AG09309 (cell line): ENCODE results near the gene SCYGR1.
"Not testable (repeated sequence)": the region's sequence is repeated elsewhere in the genome, so short reads cannot be mapped to it uniquely, and the experiment has no call there.

Experiments
- DNase-seq: peaks from one replicate; pipeline ENCODE4 v3.0.0-alpha.2; 2010; ENCODE audit warnings: low read depth
- H3K4me3 ChIP-seq: 2 replicates; pipeline ENCODE4 v1.5.1; 2011; ENCODE audit warnings: mild to moderate bottlenecking, low read depth, low read length, moderate library complexity; ENCODE audit not compliant: control insufficient read depth
- TF ChIP-seq, protein P1 (sequence below): IDR thresholded peaks from 2 replicates; pipeline ENCODE4 v1.5.1; 2011; ENCODE audit warnings: mild to moderate bottlenecking, low read depth, low read length, inconsistent platforms; ENCODE audit not compliant: insufficient read depth, control insufficient read depth; ENCODE audit errors: missing control alignments

Gene SCYGR1

DNA sequence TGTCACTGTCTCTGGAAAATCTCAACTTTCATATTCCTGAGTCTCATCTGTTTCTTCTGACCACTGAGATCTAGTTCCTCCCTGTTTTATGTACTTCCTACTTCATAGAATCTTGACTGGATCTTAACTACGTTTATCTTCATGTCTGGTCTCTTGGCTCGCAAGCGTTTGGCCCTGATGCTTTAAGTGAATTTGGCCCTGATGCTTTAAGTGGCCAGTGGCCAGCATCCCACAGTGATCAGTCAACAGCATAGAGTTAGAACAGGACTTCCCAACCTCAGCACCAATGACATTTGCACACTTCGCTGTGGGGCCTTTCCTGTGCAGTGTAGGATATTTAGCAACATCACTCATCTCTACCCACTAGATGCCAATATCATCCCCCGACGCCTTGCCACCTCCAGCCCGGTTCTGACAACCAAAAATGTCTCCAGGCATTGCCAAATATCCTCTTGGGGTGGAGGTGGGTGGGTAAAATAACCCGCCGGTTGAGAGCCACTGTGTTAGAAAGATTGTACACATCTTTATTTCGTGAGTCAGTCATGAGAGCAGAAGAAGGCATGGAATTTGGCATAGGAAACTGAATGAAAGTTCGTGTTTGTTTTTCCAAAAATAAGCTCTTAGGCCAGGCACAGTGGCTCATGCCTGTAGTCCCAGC, 20.9 kb downstream of the SCYGR1 start:
- DNase-seq: peak; percentile 82
- H3K4me3 ChIP-seq: no peak overlapping the region
- TF ChIP-seq, protein P1, sequence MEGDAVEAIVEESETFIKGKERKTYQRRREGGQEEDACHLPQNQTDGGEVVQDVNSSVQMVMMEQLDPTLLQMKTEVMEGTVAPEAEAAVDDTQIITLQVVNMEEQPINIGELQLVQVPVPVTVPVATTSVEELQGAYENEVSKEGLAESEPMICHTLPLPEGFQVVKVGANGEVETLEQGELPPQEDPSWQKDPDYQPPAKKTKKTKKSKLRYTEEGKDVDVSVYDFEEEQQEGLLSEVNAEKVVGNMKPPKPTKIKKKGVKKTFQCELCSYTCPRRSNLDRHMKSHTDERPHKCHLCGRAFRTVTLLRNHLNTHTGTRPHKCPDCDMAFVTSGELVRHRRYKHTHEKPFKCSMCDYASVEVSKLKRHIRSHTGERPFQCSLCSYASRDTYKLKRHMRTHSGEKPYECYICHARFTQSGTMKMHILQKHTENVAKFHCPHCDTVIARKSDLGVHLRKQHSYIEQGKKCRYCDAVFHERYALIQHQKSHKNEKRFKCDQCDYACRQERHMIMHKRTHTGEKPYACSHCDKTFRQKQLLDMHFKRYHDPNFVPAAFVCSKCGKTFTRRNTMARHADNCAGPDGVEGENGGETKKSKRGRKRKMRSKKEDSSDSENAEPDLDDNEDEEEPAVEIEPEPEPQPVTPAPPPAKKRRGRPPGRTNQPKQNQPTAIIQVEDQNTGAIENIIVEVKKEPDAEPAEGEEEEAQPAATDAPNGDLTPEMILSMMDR: no peak

DNA sequence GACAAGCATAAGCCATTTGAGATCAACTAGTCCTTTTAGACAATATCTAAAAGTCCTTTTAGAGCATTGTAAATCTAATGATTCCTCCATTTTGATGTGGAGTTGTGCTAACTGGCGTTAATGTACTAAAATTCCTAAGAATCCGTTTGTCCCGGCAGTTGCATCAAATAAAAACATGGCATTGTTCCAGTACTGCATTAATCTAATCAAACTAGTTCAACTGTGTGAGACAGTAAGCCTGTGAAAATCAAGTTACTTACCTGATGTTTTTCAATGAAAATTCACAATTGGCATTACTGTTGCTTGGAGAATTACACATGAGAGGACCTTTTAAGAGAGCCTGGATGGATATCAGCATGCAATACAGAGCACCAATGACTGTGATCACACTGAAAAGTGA, 21.9 kb downstream of the SCYGR1 start:
- TF ChIP-seq, protein P1: no peak
- DNase-seq: no peak
- no peak overlapping the region for H3K4me3 ChIP-seq

DNA sequence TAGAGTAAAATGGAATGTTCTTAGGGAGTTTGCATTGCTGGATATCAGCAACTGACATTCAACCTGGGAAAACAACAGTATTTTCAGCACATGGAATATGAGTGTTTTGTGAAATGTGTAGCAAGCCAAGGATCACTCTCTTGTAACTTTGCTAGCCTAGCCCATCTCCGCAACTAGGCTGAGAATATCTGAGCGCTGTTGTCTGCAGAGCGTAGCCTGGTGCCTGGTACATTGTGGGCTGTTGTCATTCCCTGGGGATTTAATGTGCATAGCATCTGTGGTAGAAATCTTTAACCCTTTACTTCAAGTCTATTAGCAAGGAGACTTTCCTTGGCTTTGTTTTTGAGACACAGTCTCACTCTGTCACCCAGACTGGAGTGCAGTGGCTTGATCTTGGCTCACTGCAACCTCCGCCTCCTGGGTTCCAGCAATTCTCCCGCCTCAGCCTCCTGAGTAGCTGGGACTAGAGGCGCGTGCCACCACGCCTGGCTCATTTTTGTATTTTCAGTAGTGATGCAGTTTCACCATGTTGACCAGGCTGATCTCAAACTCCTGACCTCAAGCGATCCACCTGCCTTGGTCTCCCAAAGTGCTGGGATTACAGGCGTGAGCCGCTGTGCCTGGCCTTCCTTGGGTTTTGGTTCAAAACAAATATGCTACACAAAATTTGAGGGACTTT, 23.0 kb downstream of the SCYGR1 start:
- H3K4me3 ChIP-seq, DNase-seq: not testable (repeated sequence)

DNA sequence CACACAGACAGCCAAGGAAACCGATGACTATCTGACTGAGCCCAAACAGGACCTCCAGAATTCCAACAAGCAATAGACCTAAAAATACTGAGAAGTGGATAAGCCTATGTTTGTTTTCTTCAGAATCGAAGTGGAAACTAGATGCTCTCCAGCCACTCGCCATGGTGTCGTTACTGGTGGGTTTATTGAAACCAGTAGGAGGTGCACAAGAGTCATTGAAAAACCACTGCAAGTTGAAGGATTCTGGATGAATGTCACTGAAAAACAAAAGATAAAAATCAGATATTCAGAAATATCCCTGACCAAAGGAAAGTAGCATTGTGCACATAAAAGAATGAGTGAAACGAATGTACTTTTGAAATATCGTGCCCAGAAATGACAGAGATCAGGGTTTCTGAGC, 24.0 kb downstream of the SCYGR1 start:
- TF ChIP-seq, protein P1: peak; percentile 24
- no peak for DNase-seq
- H3K4me3 ChIP-seq: no peak overlapping the region

DNA sequence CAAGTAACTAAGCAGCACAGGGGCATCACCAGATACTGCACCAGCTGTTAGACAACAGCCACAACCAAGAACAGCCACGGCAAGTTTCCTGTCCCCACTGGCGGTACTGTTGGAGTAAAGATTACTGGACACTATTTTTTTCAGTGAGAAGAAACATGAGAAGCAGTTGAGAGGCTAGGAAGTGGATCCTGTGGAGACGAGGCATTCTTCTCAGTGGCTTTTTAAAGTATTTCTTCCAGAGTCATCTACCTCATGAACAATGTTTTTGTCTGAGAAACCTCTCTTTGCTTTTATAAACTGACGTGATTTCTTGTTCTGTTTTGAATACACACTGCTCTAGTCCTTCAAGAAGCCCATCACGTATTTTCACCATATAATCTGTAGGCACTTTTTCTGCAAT, 27.4 kb downstream of the SCYGR1 start:
- DNase-seq: no peak
- H3K4me3 ChIP-seq: no peak overlapping the region
- TF ChIP-seq, protein P1: no peak

DNA sequence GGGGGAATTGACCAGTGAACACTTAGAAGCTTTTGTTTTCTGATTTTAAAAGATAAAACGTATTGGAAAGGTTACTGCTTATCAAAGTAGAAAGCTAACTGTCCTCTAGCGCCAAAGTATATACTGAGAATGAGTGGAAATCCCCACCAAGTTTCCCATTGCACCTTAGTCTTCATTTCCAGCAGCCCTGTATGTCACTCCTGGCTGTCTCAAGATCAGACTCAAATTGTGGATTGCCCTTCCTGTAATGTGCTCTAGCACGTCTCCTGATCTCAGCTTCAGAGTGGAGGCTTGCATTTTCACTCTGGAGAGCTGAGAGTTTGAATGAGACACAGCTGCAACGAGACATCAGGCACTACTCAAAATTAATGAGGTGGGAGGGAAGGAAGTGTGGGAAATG, 36.1 kb downstream of the SCYGR1 start:
- TF ChIP-seq, protein P1: no peak
- H3K4me3 ChIP-seq: no peak overlapping the region
- DNase-seq: no peak

DNA sequence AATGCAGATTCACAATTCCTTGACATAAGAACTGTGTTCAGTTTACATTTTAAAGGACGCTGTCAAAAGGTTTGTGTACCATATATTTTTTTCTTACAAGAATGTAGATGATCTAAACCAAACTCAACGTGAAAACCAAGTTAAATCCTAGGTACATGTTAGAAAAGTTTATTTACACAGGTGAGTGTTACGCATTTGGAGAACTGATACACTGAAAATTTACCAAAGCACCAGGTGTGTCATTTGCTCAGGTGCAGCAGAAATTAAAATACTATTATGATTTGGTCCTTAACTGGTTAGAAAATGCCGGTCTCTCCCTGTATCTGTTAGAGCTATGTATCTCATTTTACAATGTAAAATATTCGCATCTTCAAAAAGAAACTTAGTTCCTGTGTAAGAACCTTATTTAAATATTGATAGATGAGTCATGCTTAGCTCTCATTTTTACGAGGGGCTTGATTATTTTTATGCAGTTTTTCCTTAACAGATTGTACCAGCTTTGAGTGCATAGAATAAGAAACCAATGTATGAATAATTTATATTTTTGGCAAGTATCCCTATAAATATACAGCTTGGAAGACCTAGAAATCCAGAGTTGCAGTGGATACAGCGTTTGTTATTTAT, 37.6 kb downstream of the SCYGR1 start:
- H3K4me3 ChIP-seq: no peak overlapping the region
- TF ChIP-seq, protein P1: no peak
- DNase-seq: no peak
